SJSA1 (cell line): Measurements from ENCODE around the gene CCDC71. TPM values are rescaled to one million over a fixed set of nuclear protein-coding genes. Genes with fewer than 3 reads are reported as not detected.
A peak's percentile ranks its signal among the peaks of the same experiment; 100 is the strongest.

Experiments used
- DNase-seq, 2 experiments: peaks; one replicate each; pipeline ENCODE4 v3.0.0-alpha.2; 2015 to 2020; ENCODE audit warnings: low spot score in 2 of 2, low read depth in 1 of 2
- H3K27ac ChIP-seq: fragments of 250-450 bp; sonication (Bioruptor Pico); 2 replicates; pipeline ENCODE4 v1.5.1; 2020; ENCODE audit warnings: mild to moderate bottlenecking, moderate library complexity
- H3K27me3 ChIP-seq: fragments of 250-450 bp; sonication (Bioruptor Pico); replicated peaks from 2 replicates; pipeline ENCODE4 v1.5.1; 2020; ENCODE audit warnings: mild to moderate bottlenecking, moderate library complexity
- H3K36me3 ChIP-seq: fragments of 250-450 bp; sonication (Bioruptor Pico); 2 replicates; pipeline ENCODE4 v1.5.1; 2020; ENCODE audit warnings: mild to moderate bottlenecking
- H3K4me1 ChIP-seq: fragments of 250-450 bp; sonication (Bioruptor Pico); replicated peaks from 2 replicates; pipeline ENCODE4 v1.6.1; 2021; ENCODE audit warnings: mild to moderate bottlenecking
- H3K4me3 ChIP-seq: fragments of 250-450 bp; sonication (Bioruptor Pico); 2 replicates; pipeline ENCODE4 v1.5.1; 2020; ENCODE audit warnings: mild to moderate bottlenecking
- H3K9me3 ChIP-seq: fragments of 250-450 bp; sonication (Bioruptor Pico); replicated peaks from 2 replicates; pipeline ENCODE4 v1.5.1; 2020; ENCODE audit warnings: mild to moderate bottlenecking
- total RNA-seq: library from RNA; depleted of rRNA; stranded (reverse); fragments of >200 nt; shearing (Covaris generic); gene quantifications from 2 replicates; pipeline ENCODE4 v1.2.3, GENCODE V29; 2014

Gene CCDC71
- total RNA-seq, 1 experiment from 2014 or later = 23.8 TPM

- no peak overlapping the region for H3K4me3 ChIP-seq
- no peaks in the 10 kb centered on the region for H3K27me3 ChIP-seq
- no peak overlapping the region for H3K27ac ChIP-seq
Measured at GRCh38 chr3:49161808-49162530, 4.2 kb downstream of the CCDC71 start.

GRCh38 chr3:49161197-49161596 is 4.9 kb downstream of the CCDC71 start:
- Histone ChIP-seq H3K36me3 (peaks cover 40% of the 10 kb centered on the region), H3K9me3 (0 out of 2 replicates have a peak, but pooled peaks cover under 1% of the 10 kb centered on the region), H3K4me3 (no peak overlapping the region)

More at GRCh38 chr3:49161808-49162530, 4.2 kb downstream of the CCDC71 start:
- H3K36me3 ChIP-seq = peaks cover 41% of the 10 kb centered on the region
- no peak for DNase-seq
- H3K9me3 ChIP-seq = peaks cover 2% of the 10 kb centered on the region; the same call in 1 of the 2 replicates
- peaks cover 13% of the 10 kb centered on the region for H3K4me1 ChIP-seq

GRCh38 chr3:49158792-49159191 is 7.3 kb downstream of the CCDC71 start:
- H3K36me3 ChIP-seq = peaks cover 23% of the 10 kb centered on the region
- no peaks in the 10 kb centered on the region for H3K27me3 ChIP-seq
- no peak overlapping the region for H3K27ac ChIP-seq
- H3K9me3 ChIP-seq = no peaks in the 10 kb centered on the region
- no peak for DNase-seq
- H3K4me1 ChIP-seq = no peaks in the 10 kb centered on the region
- H3K4me3 ChIP-seq = no peak overlapping the region

More at GRCh38 chr3:49161197-49161596, 4.9 kb downstream of the CCDC71 start:
- Histone ChIP-seq H3K27me3 (no peaks in the 10 kb centered on the region), H3K27ac (no peak overlapping the region), H3K4me1 (peaks cover 8% of the 10 kb centered on the region)
- DNase-seq = no peak

GRCh38 chr3:49158103-49158709 is 7.9 kb downstream of the CCDC71 start:
- no peak overlapping the region for H3K27ac ChIP-seq
- H3K4me3 ChIP-seq = no peak overlapping the region
- no peaks in the 10 kb centered on the region for H3K27me3 ChIP-seq
- no peaks in the 10 kb centered on the region for H3K9me3 ChIP-seq
- no peak for DNase-seq
- H3K36me3 ChIP-seq = peaks cover 18% of the 10 kb centered on the region
- no peaks in the 10 kb centered on the region for H3K4me1 ChIP-seq

GRCh38 chr3:49157289-49157688 is 8.8 kb downstream of the CCDC71 start:
- Histone ChIP-seq H3K4me3 (no peak overlapping the region), H3K36me3 (peaks cover 12% of the 10 kb centered on the region), H3K27ac (no peak overlapping the region), H3K27me3 (no peaks in the 10 kb centered on the region), H3K9me3 (no peaks in the 10 kb centered on the region), H3K4me1 (no peaks in the 10 kb centered on the region)
- no peak for DNase-seq

- Histone ChIP-seq H3K36me3 (no peaks in the 10 kb centered on the region), H3K4me1 (no peaks in the 10 kb centered on the region), H3K27me3 (no peaks in the 10 kb centered on the region), H3K9me3 (no peaks in the 10 kb centered on the region), H3K27ac (no peak overlapping the region), H3K4me3 (no peak overlapping the region)
- no peak for DNase-seq
Measured at GRCh38 chr3:49153349-49153912, 12.7 kb downstream of the CCDC71 start.

GRCh38 chr3:49151610-49152009 is 14.5 kb downstream of the CCDC71 start:
- H3K27me3 ChIP-seq = no peaks in the 10 kb centered on the region
- no peak for DNase-seq
- H3K9me3 ChIP-seq = no peaks in the 10 kb centered on the region
- H3K36me3 ChIP-seq = no peaks in the 10 kb centered on the region
- H3K4me1 ChIP-seq = no peaks in the 10 kb centered on the region
- H3K27ac ChIP-seq = no peak overlapping the region
- H3K4me3 ChIP-seq = no peak overlapping the region

- Histone ChIP-seq H3K9me3 (no peaks in the 10 kb centered on the region), H3K27me3 (no peaks in the 10 kb centered on the region), H3K4me3 (no peak overlapping the region), H3K4me1 (no peaks in the 10 kb centered on the region), H3K36me3 (no peaks in the 10 kb centered on the region), H3K27ac (no peak overlapping the region)
- DNase-seq = no peak
Measured at GRCh38 chr3:49148159-49148558, 18.0 kb downstream of the CCDC71 start.

- Histone ChIP-seq H3K4me3 (no peak overlapping the region), H3K36me3 (no peaks in the 10 kb centered on the region), H3K4me1 (no peaks in the 10 kb centered on the region), H3K9me3 (0 out of 2 replicates have a peak, but pooled peaks cover 4% of the 10 kb centered on the region), H3K27ac (no peak overlapping the region), H3K27me3 (no peaks in the 10 kb centered on the region)
- DNase-seq = no peak
Measured at GRCh38 chr3:49140080-49140479, 26.1 kb downstream of the CCDC71 start.

- Histone ChIP-seq H3K4me3 (no peak overlapping the region), H3K9me3 (no peaks in the 10 kb centered on the region), H3K27ac (no peak overlapping the region), H3K4me1 (peaks cover 18% of the 10 kb centered on the region), H3K27me3 (no peaks in the 10 kb centered on the region), H3K36me3 (peaks cover 20% of the 10 kb centered on the region)
- DNase-seq = no peak
Measured at GRCh38 chr3:49135499-49135898, 30.6 kb downstream of the CCDC71 start.

- Histone ChIP-seq H3K36me3 (peaks cover 28% of the 10 kb centered on the region), H3K27ac (no peak overlapping the region), H3K27me3 (no peaks in the 10 kb centered on the region), H3K4me3 (no peak overlapping the region), H3K4me1 (peaks cover 18% of the 10 kb centered on the region), H3K9me3 (no peaks in the 10 kb centered on the region)
- DNase-seq = no peak
Measured at GRCh38 chr3:49134471-49135265, 31.5 kb downstream of the CCDC71 start.

- H3K4me1 ChIP-seq = peaks cover 18% of the 10 kb centered on the region
- peak; percentile 85 to 87 for DNase-seq
- H3K36me3 ChIP-seq = peaks cover 41% of the 10 kb centered on the region
- peak overlapping the region; percentile 88 for H3K27ac ChIP-seq
- H3K4me3 ChIP-seq = peak overlapping the region; percentile 56
- H3K27me3 ChIP-seq = no peaks in the 10 kb centered on the region
- no peaks in the 10 kb centered on the region for H3K9me3 ChIP-seq
Measured at GRCh38 chr3:49133226-49133951, 32.7 kb downstream of the CCDC71 start.
